ENCODE data around the gene SLC13A1.
"Not testable (repeated sequence)": the region's sequence is repeated elsewhere in the genome, so short reads cannot be mapped to it uniquely, and the experiment has no call there.

Gene SLC13A1

DNA sequence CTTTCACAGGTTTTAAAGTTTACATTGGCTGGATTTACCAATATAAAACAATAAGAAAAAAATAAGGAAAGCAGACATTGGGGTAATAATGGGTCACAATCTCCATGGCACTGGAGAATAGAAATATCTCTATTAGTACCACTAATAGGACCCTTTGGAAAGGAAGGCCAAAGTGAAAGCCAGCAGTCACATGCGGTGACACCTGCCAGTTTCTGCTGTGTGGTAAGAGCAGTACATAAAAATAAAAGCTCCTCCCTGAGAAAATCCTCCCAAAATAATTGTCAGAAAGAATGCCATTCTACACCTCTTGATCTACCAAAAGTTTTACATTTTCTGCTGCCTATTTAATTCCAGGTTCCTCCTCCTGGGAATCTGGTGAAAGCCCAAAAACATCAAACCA lies 30.4 kb upstream of the SLC13A1 start:
- ATAC-seq (ENCODE audit: insufficient read depth, low read depth) (no peak), DNase-seq (no peak)
- Histone ChIP-seq H4K20me1 (ENCODE audit: insufficient read depth, low read length) (no peaks in the 10 kb centered on the region), H3K4me3 (ENCODE audit: low read depth in 1 of 2, low read length in 2 of 2) (no peak overlapping the region), H3K27me3 (ENCODE audit: insufficient read depth, low read length, poor library complexity) (no peaks in the 10 kb centered on the region), H3K36me3 (ENCODE audit: insufficient read depth, low read length) (no peaks in the 10 kb centered on the region), H3K9me3 (ENCODE audit: insufficient read depth, low read length, severe bottlenecking) (no peaks in the 10 kb centered on the region), H2AFZ (ENCODE audit: low read depth, low read length) (no peak overlapping the region), H3K79me2 (ENCODE audit: insufficient read depth, low read length) (no peaks in the 10 kb centered on the region), H3K27ac (ENCODE audit: low read length) (no peak overlapping the region), H3K9ac (ENCODE audit: low read depth, low read length) (no peak overlapping the region), H3K4me2 (ENCODE audit: insufficient read depth, low read length) (no peak overlapping the region), H3K4me1 (ENCODE audit: insufficient read depth, low read length) (no peaks in the 10 kb centered on the region)
- TF ChIP-seq, protein P1, sequence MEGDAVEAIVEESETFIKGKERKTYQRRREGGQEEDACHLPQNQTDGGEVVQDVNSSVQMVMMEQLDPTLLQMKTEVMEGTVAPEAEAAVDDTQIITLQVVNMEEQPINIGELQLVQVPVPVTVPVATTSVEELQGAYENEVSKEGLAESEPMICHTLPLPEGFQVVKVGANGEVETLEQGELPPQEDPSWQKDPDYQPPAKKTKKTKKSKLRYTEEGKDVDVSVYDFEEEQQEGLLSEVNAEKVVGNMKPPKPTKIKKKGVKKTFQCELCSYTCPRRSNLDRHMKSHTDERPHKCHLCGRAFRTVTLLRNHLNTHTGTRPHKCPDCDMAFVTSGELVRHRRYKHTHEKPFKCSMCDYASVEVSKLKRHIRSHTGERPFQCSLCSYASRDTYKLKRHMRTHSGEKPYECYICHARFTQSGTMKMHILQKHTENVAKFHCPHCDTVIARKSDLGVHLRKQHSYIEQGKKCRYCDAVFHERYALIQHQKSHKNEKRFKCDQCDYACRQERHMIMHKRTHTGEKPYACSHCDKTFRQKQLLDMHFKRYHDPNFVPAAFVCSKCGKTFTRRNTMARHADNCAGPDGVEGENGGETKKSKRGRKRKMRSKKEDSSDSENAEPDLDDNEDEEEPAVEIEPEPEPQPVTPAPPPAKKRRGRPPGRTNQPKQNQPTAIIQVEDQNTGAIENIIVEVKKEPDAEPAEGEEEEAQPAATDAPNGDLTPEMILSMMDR (IDR thresholded peaks at IDR 0.05; ENCODE audit: borderline replicate concordance, extremely low read depth, low read length, poor library complexity, severe bottlenecking), result no peak
- TF ChIP-seq EZH2 (IDR thresholded peaks at IDR 0.05; ENCODE audit: borderline replicate concordance, low read depth, low read length, severe bottlenecking), result no peak

DNA sequence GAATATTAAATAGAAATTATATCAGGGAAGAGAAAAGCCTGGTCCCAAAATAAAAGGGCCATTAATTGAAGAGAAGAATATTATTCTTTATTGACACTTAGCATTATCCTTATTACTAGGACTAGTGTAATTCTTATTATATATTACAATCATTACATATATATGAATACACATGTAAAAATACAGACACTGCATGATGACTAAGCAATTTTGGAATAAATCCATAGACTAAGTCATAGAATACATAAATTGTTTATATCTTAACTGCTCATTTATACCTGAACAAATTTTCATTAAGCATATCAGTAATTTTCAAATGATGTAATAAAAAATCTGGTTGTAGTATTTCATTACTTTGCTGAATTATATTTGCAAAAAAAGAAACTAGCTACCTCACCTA lies 29.7 kb upstream of the SLC13A1 start:
- Histone ChIP-seq H3K36me3 (ENCODE audit: insufficient read depth, low read length) (no peaks in the 10 kb centered on the region), H3K4me2 (ENCODE audit: insufficient read depth, low read length) (no peak overlapping the region), H3K4me1 (ENCODE audit: insufficient read depth, low read length) (no peaks in the 10 kb centered on the region), H2AFZ (ENCODE audit: low read depth, low read length) (no peak overlapping the region), H4K20me1 (ENCODE audit: insufficient read depth, low read length) (no peaks in the 10 kb centered on the region), H3K79me2 (ENCODE audit: insufficient read depth, low read length) (no peaks in the 10 kb centered on the region), H3K27me3 (ENCODE audit: insufficient read depth, low read length, poor library complexity) (no peaks in the 10 kb centered on the region), H3K9ac (ENCODE audit: low read depth, low read length) (no peak overlapping the region), H3K9me3 (ENCODE audit: insufficient read depth, low read length, severe bottlenecking) (no peaks in the 10 kb centered on the region), H3K27ac (ENCODE audit: low read length) (no peak overlapping the region), H3K4me3 (ENCODE audit: low read depth in 1 of 2, low read length in 2 of 2) (no peak overlapping the region)
- DNase-seq (no peak), ATAC-seq (ENCODE audit: insufficient read depth, low read depth) (no peak)
- TF ChIP-seq, protein P1 (IDR thresholded peaks at IDR 0.05; ENCODE audit: borderline replicate concordance, extremely low read depth, low read length, poor library complexity, severe bottlenecking), result no peak
- no peak for TF ChIP-seq EZH2 (IDR thresholded peaks at IDR 0.05; ENCODE audit: borderline replicate concordance, low read depth, low read length, severe bottlenecking)

DNA sequence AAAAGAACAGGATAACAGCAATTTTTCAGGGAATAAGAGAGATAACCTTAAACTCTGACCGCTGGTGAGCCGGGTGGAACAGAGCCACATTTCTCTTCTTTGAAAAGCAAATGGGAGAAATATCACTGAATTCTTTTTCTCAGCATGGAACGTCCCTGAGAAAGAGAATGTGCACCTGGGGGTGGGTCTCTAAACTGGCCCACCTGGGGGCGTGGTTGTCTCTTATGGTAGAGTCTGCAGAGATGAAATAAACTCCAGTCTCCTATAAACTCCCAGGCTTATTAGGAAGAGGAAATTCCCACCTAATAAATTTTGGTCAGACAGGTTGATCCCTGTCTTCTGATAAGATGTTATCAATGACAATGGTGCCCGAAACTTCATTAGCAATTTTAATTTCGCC lies 27.9 kb upstream of the SLC13A1 start:
- not testable (repeated sequence) for H3K9me3 ChIP-seq (ENCODE audit: insufficient read depth, low read length, severe bottlenecking); H4K20me1 ChIP-seq (ENCODE audit: insufficient read depth, low read length); H3K4me2 ChIP-seq (ENCODE audit: insufficient read depth, low read length); H3K27ac ChIP-seq (ENCODE audit: low read length); H2AFZ ChIP-seq (ENCODE audit: low read depth, low read length); ATAC-seq (ENCODE audit: insufficient read depth, low read depth); DNase-seq; H3K4me3 ChIP-seq (ENCODE audit: low read depth in 1 of 2, low read length in 2 of 2); H3K9ac ChIP-seq (ENCODE audit: low read depth, low read length); H3K79me2 ChIP-seq (ENCODE audit: insufficient read depth, low read length); H3K36me3 ChIP-seq (ENCODE audit: insufficient read depth, low read length); H3K4me1 ChIP-seq (ENCODE audit: insufficient read depth, low read length); H3K27me3 ChIP-seq (ENCODE audit: insufficient read depth, low read length, poor library complexity)

DNA sequence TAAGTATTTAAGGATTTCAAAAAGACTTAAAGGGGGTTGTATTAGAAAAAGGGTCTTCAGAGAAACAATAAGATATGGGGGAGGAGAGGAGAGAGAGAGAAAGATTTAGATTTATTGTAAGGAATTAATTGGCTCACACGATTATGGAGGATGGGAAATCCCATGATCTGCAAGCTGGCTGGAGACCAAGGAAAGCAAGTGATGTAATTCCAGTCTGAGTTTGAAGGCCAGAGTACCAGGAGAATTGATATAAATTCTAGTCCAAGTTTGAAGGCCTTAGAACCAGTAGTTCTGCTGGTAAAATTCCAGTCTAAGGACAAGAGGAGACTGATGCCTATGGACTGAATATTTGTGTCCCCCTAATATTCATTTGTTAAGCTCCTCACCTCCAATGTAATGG lies 20.6 kb upstream of the SLC13A1 start:
- H3K4me3 ChIP-seq (ENCODE audit: low read depth in 1 of 2, low read length in 2 of 2), result no peak overlapping the region
- DNase-seq, result no peak
- no peak for TF ChIP-seq EZH2 (IDR thresholded peaks at IDR 0.05; ENCODE audit: borderline replicate concordance, low read depth, low read length, severe bottlenecking)
- TF ChIP-seq, protein P1 (IDR thresholded peaks at IDR 0.05; ENCODE audit: borderline replicate concordance, extremely low read depth, low read length, poor library complexity, severe bottlenecking), result no peak
- no peak overlapping the region for H3K27ac ChIP-seq (ENCODE audit: low read length)
- no peaks in the 10 kb centered on the region for H3K36me3 ChIP-seq (ENCODE audit: insufficient read depth, low read length)
- no peak for ATAC-seq (ENCODE audit: insufficient read depth, low read depth)
- H2AFZ ChIP-seq (ENCODE audit: low read depth, low read length), result no peak overlapping the region
- no peak overlapping the region for H3K9ac ChIP-seq (ENCODE audit: low read depth, low read length)
- H3K27me3 ChIP-seq (ENCODE audit: insufficient read depth, low read length, poor library complexity), result no peaks in the 10 kb centered on the region
- no peaks in the 10 kb centered on the region for H4K20me1 ChIP-seq (ENCODE audit: insufficient read depth, low read length)
- H3K4me2 ChIP-seq (ENCODE audit: insufficient read depth, low read length), result no peak overlapping the region
- no peaks in the 10 kb centered on the region for H3K4me1 ChIP-seq (ENCODE audit: insufficient read depth, low read length)
- no peaks in the 10 kb centered on the region for H3K9me3 ChIP-seq (ENCODE audit: insufficient read depth, low read length, severe bottlenecking)
- H3K79me2 ChIP-seq (ENCODE audit: insufficient read depth, low read length), result no peaks in the 10 kb centered on the region

Measured in DND-41 (cell line).